K562 (cell line): ENCODE results near the gene C16orf86. TPM values are rescaled to one million over a fixed set of nuclear protein-coding genes. Genes with fewer than 3 reads are reported as not detected.

ENCODE experiments used
- CSDE1 ChIP-seq, 2 experiments: fragments of 450-650 bp; IDR thresholded peaks; 2 replicates each; pipeline ENCODE4 v1.6.1; 2016; ENCODE audit warnings: mild to moderate bottlenecking in 1 of 2
- DNMT1 ChIP-seq: fragments of 450-650 bp; IDR thresholded peaks from 2 replicates; pipeline ENCODE4 v1.6.1; 2016; ENCODE audit warnings: antibody characterized with exemption, mild to moderate bottlenecking
- FOS ChIP-seq: IDR thresholded peaks from 3 replicates; pipeline ENCODE4 v1.6.1; 2011; ENCODE audit not compliant: insufficient read length; ENCODE audit errors: extremely low read depth
- GTF2A2 ChIP-seq: IDR thresholded peaks from 2 replicates; pipeline ENCODE4 v1.6.1; 2016; ENCODE audit warnings: mild to moderate bottlenecking, missing genetic modification characterization, missing compliant biosample characterization
- MAFF ChIP-seq: IDR thresholded peaks from 2 replicates; pipeline ENCODE4 v1.6.1; 2012; ENCODE audit warnings: low read length, improper control_type of control experiment
- MAZ ChIP-seq, 2 experiments: fragments of 450-650 bp in 1 of 2; sonication (generic) in 1 of 2; formaldehyde crosslinking; IDR thresholded peaks in 1 of 2; conservative IDR thresholded peaks in 1 of 2; 2 replicates each; pipeline versions ENCODE4 v1.4.0 to v1.5.0; 2020; ENCODE audit warnings: mild to moderate bottlenecking in 1 of 2, missing genetic modification reagents in 1 of 2
- NRF1 ChIP-seq, 2 experiments: fragments of 450-650 bp; IDR thresholded peaks in 1 of 2; conservative IDR thresholded peaks in 1 of 2; 2 replicates each; pipeline ENCODE4 v1.6.1; 2014; ENCODE audit warnings: mild to moderate bottlenecking in 2 of 2
- RB1 ChIP-seq: fragments of 450-650 bp; IDR thresholded peaks from 2 replicates; pipeline ENCODE4 v1.6.1; 2017; ENCODE audit warnings: low read depth, mild to moderate bottlenecking
- RCOR1 ChIP-seq, 2 experiments: IDR thresholded peaks; 2 replicates each; pipeline ENCODE4 v1.6.1; 2012; ENCODE audit warnings: low read depth in 2 of 2, low read length in 2 of 2, borderline replicate concordance in 1 of 2, improper control_type of control experiment in 1 of 2
- SAP30 ChIP-seq: fragments of 200-600 bp; sonication (generic); IDR thresholded peaks from 2 replicates; pipeline ENCODE4 v1.6.1; 2012; ENCODE audit warnings: borderline replicate concordance, low read depth, mild to moderate bottlenecking, moderate library complexity, low read length, control low read depth, inconsistent platforms; ENCODE audit not compliant: insufficient read depth, poor library complexity, severe bottlenecking
- SP2 ChIP-seq: IDR thresholded peaks from 2 replicates; pipeline ENCODE4 v1.6.1; 2011; ENCODE audit warnings: mild to moderate bottlenecking, low read depth, low read length, moderate library complexity; ENCODE audit not compliant: poor library complexity, severe bottlenecking; ENCODE audit errors: extremely low read depth
- TEAD4 ChIP-seq, 2 experiments: sonication (generic) in 1 of 2; formaldehyde crosslinking in 1 of 2; IDR thresholded peaks; 2 replicates each; pipeline versions ENCODE4 v1.6.1 to v1.8.0; 2012 to 2022; ENCODE audit warnings: borderline replicate concordance in 1 of 2, inconsistent platforms in 1 of 2, low read length in 1 of 2, mild to moderate bottlenecking in 1 of 2, missing genetic modification reagents in 1 of 2
- ZBTB1 ChIP-seq: sonication (generic); formaldehyde crosslinking; IDR thresholded peaks from 2 replicates; pipeline ENCODE4 v1.8.1; 2023; ENCODE audit warnings: missing genetic modification reagents, low read depth, mild to moderate bottlenecking, borderline replicate concordance
- ZC3H11A ChIP-seq: IDR thresholded peaks from 2 replicates; pipeline ENCODE4 v1.6.1; 2012; ENCODE audit warnings: low read depth, low read length, improper control_type of control experiment
- ZNF165 ChIP-seq: fragments of 250-450 bp; sonication (Bioruptor Pico); IDR thresholded peaks from 2 replicates; pipeline ENCODE4 v1.4.0; 2020; ENCODE audit warnings: borderline replicate concordance
- ZNF408 ChIP-seq: fragments of 250-450 bp; sonication (Bioruptor Pico); IDR thresholded peaks from 2 replicates; pipeline ENCODE4 v1.4.0; 2020; ENCODE audit warnings: low read depth, mild to moderate bottlenecking, moderate library complexity
- ZNF444 ChIP-seq: fragments of 250-450 bp; sonication (Bioruptor Pico); IDR thresholded peaks from 2 replicates; pipeline ENCODE4 v1.4.0; 2020; ENCODE audit warnings: mild to moderate bottlenecking, moderate library complexity
- ZNF695 ChIP-seq: fragments of 450-650 bp; formaldehyde crosslinking; IDR thresholded peaks from 2 replicates; pipeline ENCODE4 v1.4.0; 2020; ENCODE audit warnings: mild to moderate bottlenecking, moderate library complexity
- polyA plus RNA-seq, 8 experiments: library from polyadenylated mRNA; depleted of rRNA in 4 of 8; stranded (reverse) in 5 of 8; unstranded in 3 of 8; fragments of >200 nt; fragmentation: Nextera tagmentation in 2 of 8; fragmentation: Illumina TruSeq in 1 of 8; extraction: Ambion mirVana in 2 of 8; extraction: Trizol in 1 of 8; gene quantifications; 2 replicates each; pipeline versions ENCODE4 v1.2.1 to v1.2.3, GENCODE V29; 2011 to 2014; ENCODE audit warnings: inconsistent platforms in 1 of 8, missing spikeins in 1 of 8
- total RNA-seq, 7 experiments: library from RNA; depleted of rRNA in 6 of 7; stranded (reverse); fragments of >200 nt in 6 of 7; fragmentation: Illumina TruSeq in 2 of 7; extraction: Trizol in 2 of 7; gene quantifications; 2 replicates each; pipeline versions ENCODE4 v1.2.1 to v1.2.3, GENCODE V29; 2011 to 2021; ENCODE audit warnings: low replicate concordance in 1 of 7
- TF ChIP-seq, protein P1 (sequence below): fragments of 250-450 bp; sonication (Bioruptor Pico); IDR thresholded peaks from 2 replicates; pipeline ENCODE4 v1.5.0; 2021
- TF ChIP-seq, protein P2 (sequence below): fragments of 250-450 bp; sonication (Bioruptor Pico); IDR thresholded peaks from 2 replicates; pipeline ENCODE4 v1.4.0; 2020; ENCODE audit warnings: borderline replicate concordance
- TF ChIP-seq, protein P3 (sequence below): sonication (generic); formaldehyde crosslinking; IDR thresholded peaks from 2 replicates; pipeline ENCODE4 v1.8.0; 2022; ENCODE audit warnings: missing genetic modification reagents, mild to moderate bottlenecking, borderline replicate concordance
- TF ChIP-seq, protein P4 (sequence below): fragments of 450-650 bp; IDR thresholded peaks from 2 replicates; pipeline ENCODE4 v1.6.1; 2014; ENCODE audit warnings: low read depth, mild to moderate bottlenecking, moderate library complexity, borderline replicate concordance

C16orf86 gene
- total and polyA plus RNA-seq, 9 of the 15 experiments (the other 6 are each of a cell fraction or from before 2014, with no cell fraction given): 0.13 to 1.2 (median 0.27) TPM; not detected in 3

DNA sequence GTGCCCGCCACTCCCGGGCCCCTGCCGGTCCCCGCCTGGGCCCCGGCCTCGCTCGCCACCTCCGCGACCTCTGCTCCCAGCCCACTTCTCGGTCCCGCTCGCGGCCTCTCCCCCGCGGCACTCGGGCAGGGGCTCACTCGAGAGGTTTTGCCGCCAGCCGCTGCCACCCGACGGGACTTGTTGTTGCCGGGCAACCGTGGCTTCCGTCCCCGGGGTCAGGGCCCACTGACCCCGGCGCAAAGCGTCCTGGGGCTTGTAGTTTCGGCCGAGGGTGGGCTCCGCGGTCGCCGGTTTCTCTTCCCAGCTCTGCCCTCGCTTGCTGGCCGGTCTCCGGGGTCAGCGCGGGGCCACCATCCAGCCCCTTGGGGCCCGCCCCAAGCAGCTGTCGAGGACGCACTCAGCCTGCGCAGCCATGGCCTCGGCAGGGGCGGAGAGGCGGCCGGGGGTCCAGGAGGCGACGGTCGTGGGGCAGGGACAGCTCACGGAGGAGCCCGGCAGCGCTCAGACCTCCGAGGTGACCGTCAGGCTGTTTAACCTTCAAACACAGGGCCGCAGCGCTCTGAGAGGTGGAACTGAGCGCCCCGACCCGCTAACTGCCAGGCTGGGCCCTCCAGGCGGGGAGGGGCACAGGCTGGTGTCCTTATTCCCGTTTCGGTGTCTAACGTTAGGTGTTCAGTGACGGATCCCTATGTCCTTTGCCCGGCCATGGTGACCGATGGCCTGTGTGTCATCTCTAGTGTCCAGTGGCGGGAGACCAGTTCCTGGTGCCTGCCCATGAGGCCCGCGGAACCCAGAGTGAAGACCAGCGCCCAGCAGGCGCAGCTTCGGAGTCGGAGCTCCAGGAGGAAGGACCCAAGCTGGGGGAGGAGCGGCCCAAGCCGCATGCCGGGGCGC, at the start of gene C16orf86, which contains the start of gene ENKD1 (continued):
- TF ChIP-seq, protein P1, sequence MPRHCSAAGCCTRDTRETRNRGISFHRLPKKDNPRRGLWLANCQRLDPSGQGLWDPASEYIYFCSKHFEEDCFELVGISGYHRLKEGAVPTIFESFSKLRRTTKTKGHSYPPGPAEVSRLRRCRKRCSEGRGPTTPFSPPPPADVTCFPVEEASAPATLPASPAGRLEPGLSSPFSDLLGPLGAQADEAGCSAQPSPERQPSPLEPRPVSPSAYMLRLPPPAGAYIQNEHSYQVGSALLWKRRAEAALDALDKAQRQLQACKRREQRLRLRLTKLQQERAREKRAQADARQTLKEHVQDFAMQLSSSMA: no peak
- TF ChIP-seq MAZ (CRISPR knock-in tag; conservative IDR thresholded peaks at IDR 0.05 in 1 of 2, IDR thresholded peaks at IDR 0.05 in 1 of 2) (peak; percentile 41 to 60; a peak in 3 of 4 replicates), DNMT1 (no peak), ZC3H11A (no peak), FOS (no peak), ZBTB1 (no peak), SAP30 (peak; percentile 71), SP2 (no peak), ZNF444 (CRISPR knock-in tag) (no peak), ZNF408 (CRISPR knock-in tag) (no peak), RB1 (peak; percentile 64; the same call in 1 of the 2 replicates), RCOR1 (IDR thresholded peaks at IDR 0.05; ENCODE audit: borderline replicate concordance in 1 of 2, low read depth in 2 of 2, low read length in 2 of 2) (no peak), ZNF165 (CRISPR knock-in tag) (0 out of 2 replicates have a peak, but pooled peaks have one; percentile 16), MAFF (no peak), TEAD4 (IDR thresholded peaks at IDR 0.05; ENCODE audit: low read length) (no peak), TEAD4 (CRISPR knock-in tag; IDR thresholded peaks at IDR 0.05; ENCODE audit: borderline replicate concordance) (no peak), ZNF695 (CRISPR knock-in tag) (no peak), CSDE1 (IDR thresholded peaks at IDR 0.05) (no peak), GTF2A2 (tag) (no peak), NRF1 (conservative IDR thresholded peaks at IDR 0.05 in 1 of 2, IDR thresholded peaks at IDR 0.05 in 1 of 2) (peak; percentile 44 to 61; a peak in 3 of 4 replicates)
- TF ChIP-seq, protein P2, sequence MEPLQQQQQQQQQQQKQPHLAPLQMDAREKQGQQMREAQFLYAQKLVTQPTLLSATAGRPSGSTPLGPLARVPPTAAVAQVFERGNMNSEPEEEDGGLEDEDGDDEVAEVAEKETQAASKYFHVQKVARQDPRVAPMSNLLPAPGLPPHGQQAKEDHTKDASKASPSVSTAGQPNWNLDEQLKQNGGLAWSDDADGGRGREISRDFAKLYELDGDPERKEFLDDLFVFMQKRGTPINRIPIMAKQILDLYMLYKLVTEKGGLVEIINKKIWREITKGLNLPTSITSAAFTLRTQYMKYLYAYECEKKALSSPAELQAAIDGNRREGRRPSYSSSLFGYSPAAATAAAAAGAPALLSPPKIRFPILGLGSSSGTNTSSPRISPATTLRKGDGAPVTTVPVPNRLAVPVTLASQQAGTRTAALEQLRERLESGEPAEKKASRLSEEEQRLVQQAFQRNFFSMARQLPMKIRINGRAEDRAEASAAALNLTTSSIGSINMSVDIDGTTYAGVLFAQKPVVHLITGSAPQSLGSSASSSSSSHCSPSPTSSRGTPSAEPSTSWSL (CRISPR knock-in tag): 0 out of 2 replicates have a peak, but pooled peaks have one; percentile 73
- TF ChIP-seq, protein P3, sequence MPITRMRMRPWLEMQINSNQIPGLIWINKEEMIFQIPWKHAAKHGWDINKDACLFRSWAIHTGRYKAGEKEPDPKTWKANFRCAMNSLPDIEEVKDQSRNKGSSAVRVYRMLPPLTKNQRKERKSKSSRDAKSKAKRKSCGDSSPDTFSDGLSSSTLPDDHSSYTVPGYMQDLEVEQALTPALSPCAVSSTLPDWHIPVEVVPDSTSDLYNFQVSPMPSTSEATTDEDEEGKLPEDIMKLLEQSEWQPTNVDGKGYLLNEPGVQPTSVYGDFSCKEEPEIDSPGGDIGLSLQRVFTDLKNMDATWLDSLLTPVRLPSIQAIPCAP: no peak
- TF ChIP-seq, protein P4, sequence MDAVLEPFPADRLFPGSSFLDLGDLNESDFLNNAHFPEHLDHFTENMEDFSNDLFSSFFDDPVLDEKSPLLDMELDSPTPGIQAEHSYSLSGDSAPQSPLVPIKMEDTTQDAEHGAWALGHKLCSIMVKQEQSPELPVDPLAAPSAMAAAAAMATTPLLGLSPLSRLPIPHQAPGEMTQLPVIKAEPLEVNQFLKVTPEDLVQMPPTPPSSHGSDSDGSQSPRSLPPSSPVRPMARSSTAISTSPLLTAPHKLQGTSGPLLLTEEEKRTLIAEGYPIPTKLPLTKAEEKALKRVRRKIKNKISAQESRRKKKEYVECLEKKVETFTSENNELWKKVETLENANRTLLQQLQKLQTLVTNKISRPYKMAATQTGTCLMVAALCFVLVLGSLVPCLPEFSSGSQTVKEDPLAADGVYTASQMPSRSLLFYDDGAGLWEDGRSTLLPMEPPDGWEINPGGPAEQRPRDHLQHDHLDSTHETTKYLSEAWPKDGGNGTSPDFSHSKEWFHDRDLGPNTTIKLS: peak; percentile 65; the same call in 1 of the 2 replicates
